Hepatocyte (in vitro differentiated cells): ENCODE measurements around the gene TM2D3.

ENCODE experiments used
- EZH2 ChIP-seq: fragments of 200-600 bp; sonication (generic); IDR thresholded peaks from 2 replicates; pipeline ENCODE4 v1.6.1; 2016; ENCODE audit warnings: antibody characterized with exemption, mild to moderate bottlenecking, borderline replicate concordance
- EZH2phosphoT487 ChIP-seq: fragments of 200-600 bp; sonication (generic); IDR thresholded peaks from one replicate; pipeline ENCODE4 v1.6.1; 2018; ENCODE audit warnings: antibody characterized with exemption, mild to moderate bottlenecking, low read depth, moderate library complexity; ENCODE audit not compliant: unreplicated experiment, severe bottlenecking
- TF ChIP-seq, protein P1 (sequence below): fragments of 200-600 bp; sonication (generic); IDR thresholded peaks from 2 replicates; pipeline ENCODE4 v1.5.1; 2016; ENCODE audit warnings: antibody characterized with exemption, mild to moderate bottlenecking; ENCODE audit not compliant: poor library complexity

DNA sequence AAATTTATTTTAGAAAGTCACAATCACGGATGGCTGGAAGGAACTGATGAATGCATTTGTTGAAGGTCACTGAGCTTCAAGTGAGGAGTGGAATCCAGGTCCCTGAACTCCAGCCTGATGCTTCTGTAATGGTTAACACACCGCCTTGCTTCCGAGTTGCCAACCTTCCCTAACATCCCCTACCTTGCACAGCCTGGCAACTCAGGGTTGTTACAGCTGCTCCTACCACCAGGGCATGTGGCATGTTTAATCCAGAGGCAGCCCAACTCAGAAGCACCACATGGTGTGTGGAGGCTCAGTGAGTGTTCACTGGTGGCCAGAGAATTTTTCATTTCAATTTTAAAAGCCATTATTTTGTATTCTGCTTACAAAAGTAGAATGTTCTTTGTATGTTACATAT lies 4.9 kb downstream of the TM2D3 start:
- TF ChIP-seq, protein P1, sequence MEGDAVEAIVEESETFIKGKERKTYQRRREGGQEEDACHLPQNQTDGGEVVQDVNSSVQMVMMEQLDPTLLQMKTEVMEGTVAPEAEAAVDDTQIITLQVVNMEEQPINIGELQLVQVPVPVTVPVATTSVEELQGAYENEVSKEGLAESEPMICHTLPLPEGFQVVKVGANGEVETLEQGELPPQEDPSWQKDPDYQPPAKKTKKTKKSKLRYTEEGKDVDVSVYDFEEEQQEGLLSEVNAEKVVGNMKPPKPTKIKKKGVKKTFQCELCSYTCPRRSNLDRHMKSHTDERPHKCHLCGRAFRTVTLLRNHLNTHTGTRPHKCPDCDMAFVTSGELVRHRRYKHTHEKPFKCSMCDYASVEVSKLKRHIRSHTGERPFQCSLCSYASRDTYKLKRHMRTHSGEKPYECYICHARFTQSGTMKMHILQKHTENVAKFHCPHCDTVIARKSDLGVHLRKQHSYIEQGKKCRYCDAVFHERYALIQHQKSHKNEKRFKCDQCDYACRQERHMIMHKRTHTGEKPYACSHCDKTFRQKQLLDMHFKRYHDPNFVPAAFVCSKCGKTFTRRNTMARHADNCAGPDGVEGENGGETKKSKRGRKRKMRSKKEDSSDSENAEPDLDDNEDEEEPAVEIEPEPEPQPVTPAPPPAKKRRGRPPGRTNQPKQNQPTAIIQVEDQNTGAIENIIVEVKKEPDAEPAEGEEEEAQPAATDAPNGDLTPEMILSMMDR, result no peak
- TF ChIP-seq EZH2, result no peak
- TF ChIP-seq EZH2phosphoT487, result no peak
